H1 (cell line): ENCODE measurements around the gene ESPNL. TPM values are rescaled to one million over a fixed set of nuclear protein-coding genes. Genes with fewer than 3 reads are reported as not detected.

ENCODE experiments used
- CTCF ChIA-PET: fragments of 300-600 bp; sonication (Branson Sonifier 250); formaldehyde crosslinking; loops from one replicate; lab custom pipeline; 2021; ENCODE audit not compliant: partially characterized antibody; lab: Charles Lee
- POLR2A ChIA-PET: fragments of 300-600 bp; sonication (Branson Sonifier 250); formaldehyde crosslinking; loops from one replicate; lab custom pipeline; 2021; ENCODE audit warnings: inconsistent platforms; ENCODE audit not compliant: partially characterized antibody; lab: Charles Lee
- DNase-seq, 2 experiments: peaks; one replicate each; pipeline versions ENCODE4 v3.0.0 to v3.0.0-alpha.2; 2010 to 2022; ENCODE audit warnings: low spot score in 2 of 2, low read depth in 1 of 2, mixed read lengths in 1 of 2
- FAIRE-seq: peaks from 2 replicates; lab custom pipeline; 2011; peaks lifted over from hg19 to GRCh38; lab: Jason Lieb, UNC
- H2AFZ ChIP-seq: 2 replicates; pipeline ENCODE4 v1.8.1; 2012; ENCODE audit warnings: low read length, inconsistent platforms
- H2AK5ac ChIP-seq: 2 replicates; pipeline ENCODE4 v1.6.1; 2013; ENCODE audit warnings: low read depth, low read length
- H2BK120ac ChIP-seq: replicated peaks from 2 replicates; pipeline ENCODE3; 2013; ENCODE audit warnings: low read depth, low read length, inconsistent platforms
- H2BK12ac ChIP-seq: 2 replicates; pipeline ENCODE4 v1.6.1; 2013; ENCODE audit warnings: low read depth, low read length
- H2BK15ac ChIP-seq: 2 replicates; pipeline ENCODE4 v1.6.1; 2013; ENCODE audit warnings: low read length
- H2BK20ac ChIP-seq: 2 replicates; pipeline ENCODE4 v1.6.1; 2013; ENCODE audit warnings: low read length
- H2BK5ac ChIP-seq: 2 replicates; pipeline ENCODE4 v1.6.1; 2013; ENCODE audit warnings: low read depth, low read length
- H3K14ac ChIP-seq: 2 replicates; pipeline ENCODE4 v1.6.1; 2013; ENCODE audit warnings: inconsistent platforms; ENCODE audit not compliant: insufficient read length
- H3K18ac ChIP-seq: 2 replicates; pipeline ENCODE4 v1.6.1; 2013; ENCODE audit warnings: low read length; ENCODE audit errors: extremely low read depth
- H3K23ac ChIP-seq: 2 replicates; pipeline ENCODE4 v1.6.1; 2013; ENCODE audit warnings: inconsistent platforms; ENCODE audit not compliant: insufficient read length
- H3K23me2 ChIP-seq: 2 replicates; pipeline ENCODE4 v1.6.1; 2013; ENCODE audit warnings: low read depth, low read length
- H3K27ac ChIP-seq: 2 replicates; pipeline ENCODE4 v1.6.1; 2011; ENCODE audit warnings: low read depth, low read length, inconsistent platforms
- H3K27me3 ChIP-seq, 4 experiments: replicated peaks in 1 of 4; 1 replicate in 1 of 4; 2 replicates in 3 of 4; pipeline versions ENCODE4 v1.6.1 to v1.8.1; 2011 to 2013; ENCODE audit warnings: low read length in 3 of 4, mild to moderate bottlenecking in 3 of 4, inconsistent platforms in 2 of 4, mixed read lengths in 2 of 4, moderate library complexity in 1 of 4; ENCODE audit not compliant: control insufficient read depth in 3 of 4, insufficient read depth in 3 of 4; ENCODE audit errors: extremely low read depth in 1 of 4
- H3K36me3 ChIP-seq, 4 experiments: 2 replicates each; pipeline versions ENCODE4 v1.6.1 to v1.8.1; 2011 to 2013; ENCODE audit warnings: mild to moderate bottlenecking in 4 of 4, low read length in 3 of 4, moderate library complexity in 2 of 4, control low read depth in 1 of 4, inconsistent platforms in 1 of 4; ENCODE audit not compliant: insufficient read depth in 4 of 4, control insufficient read depth in 2 of 4
- H3K4ac ChIP-seq: replicated peaks from 2 replicates; pipeline ENCODE3; 2013; ENCODE audit warnings: low read length, low read depth, mixed read lengths, inconsistent platforms; ENCODE audit not compliant: insufficient read length
- H3K4me1 ChIP-seq, 4 experiments: replicated peaks in 1 of 4; 1 replicate in 1 of 4; 2 replicates in 3 of 4; pipeline versions ENCODE4 v1.6.1 to v1.8.1; 2011 to 2013; ENCODE audit warnings: low read length in 3 of 4, inconsistent platforms in 2 of 4, mixed read lengths in 1 of 4; ENCODE audit not compliant: insufficient read depth in 4 of 4, control insufficient read depth in 3 of 4
- H3K4me2 ChIP-seq, 2 experiments: 2 replicates each; pipeline versions ENCODE4 v1.6.1 to v1.8.1; 2011 to 2013; ENCODE audit warnings: low read depth in 2 of 2, low read length in 2 of 2, control low read depth in 1 of 2, inconsistent platforms in 1 of 2, mild to moderate bottlenecking in 1 of 2; ENCODE audit not compliant: insufficient read depth in 1 of 2
- H3K4me3 ChIP-seq, 4 experiments: fragments of 200-600, 300-600 bp in 1 of 4; sonication (generic), shearing (Covaris generic), sonication (Bioruptor Twin) in 1 of 4; 2 replicates each; pipeline versions ENCODE4 v1.5.1 to v1.8.1; 2011 to 2016; ENCODE audit warnings: low read length in 4 of 4, low read depth in 3 of 4, control low read depth in 2 of 4, inconsistent platforms in 2 of 4, mild to moderate bottlenecking in 2 of 4, mixed read lengths in 1 of 4, moderate library complexity in 1 of 4; ENCODE audit not compliant: insufficient read depth in 2 of 4; ENCODE audit errors: extremely low read depth in 1 of 4
- H3K56ac ChIP-seq: replicated peaks from 2 replicates; pipeline ENCODE3; 2013; ENCODE audit warnings: low read depth, mild to moderate bottlenecking, mixed read lengths, low read length, inconsistent platforms; ENCODE audit not compliant: insufficient read length
- H3K79me1 ChIP-seq: 2 replicates; pipeline ENCODE4 v1.6.1; 2013; ENCODE audit warnings: low read depth, low read length, control low read depth
- H3K79me2 ChIP-seq, 2 experiments: 2 replicates each; pipeline versions ENCODE4 v1.6.1 to v1.8.1; 2012 to 2013; ENCODE audit warnings: low read length in 2 of 2, mild to moderate bottlenecking in 2 of 2, inconsistent platforms in 1 of 2; ENCODE audit not compliant: insufficient read depth in 2 of 2, control insufficient read depth in 1 of 2
- H3K9ac ChIP-seq, 4 experiments: replicated peaks in 1 of 4; 1 replicate in 1 of 4; 2 replicates in 3 of 4; pipeline versions ENCODE4 v1.6.1 to v1.8.1; 2011 to 2013; ENCODE audit warnings: low read depth in 3 of 4, low read length in 3 of 4, control low read depth in 2 of 4, mild to moderate bottlenecking in 2 of 4, moderate library complexity in 2 of 4, inconsistent platforms in 1 of 4; ENCODE audit errors: extremely low read depth in 1 of 4
- H3K9me3 ChIP-seq, 2 experiments: 2 replicates each; pipeline versions ENCODE4 v1.6.1 to v1.8.1; 2012 to 2013; ENCODE audit warnings: mild to moderate bottlenecking in 2 of 2, moderate library complexity in 2 of 2, control low read depth in 1 of 2, inconsistent platforms in 1 of 2, low read depth in 1 of 2, low read length in 1 of 2, mixed read lengths in 1 of 2; ENCODE audit not compliant: insufficient read depth in 2 of 2
- H4K20me1 ChIP-seq, 2 experiments: replicated peaks in 1 of 2; 2 replicates each; pipeline versions ENCODE3 to v1.8.1; 2011 to 2013; ENCODE audit warnings: inconsistent platforms in 2 of 2, low read length in 2 of 2, mild to moderate bottlenecking in 1 of 2; ENCODE audit not compliant: insufficient read depth in 2 of 2, control insufficient read depth in 1 of 2
- H4K5ac ChIP-seq: 2 replicates; pipeline ENCODE4 v1.6.1; 2013; ENCODE audit warnings: low read length, low read depth, mixed read lengths, inconsistent platforms; ENCODE audit not compliant: insufficient read length
- H4K8ac ChIP-seq: 2 replicates; pipeline ENCODE4 v1.8.0; 2013; ENCODE audit warnings: mild to moderate bottlenecking, moderate library complexity, low read length, inconsistent platforms; ENCODE audit not compliant: insufficient read depth; ENCODE audit errors: extremely low read depth
- H4K91ac ChIP-seq: replicated peaks from 2 replicates; pipeline ENCODE3; 2013; ENCODE audit warnings: low read length, mixed read lengths, inconsistent platforms; ENCODE audit not compliant: insufficient read length
- CHD1 ChIP-seq: IDR thresholded peaks from 2 replicates; pipeline ENCODE4 v1.6.1; 2012; ENCODE audit warnings: low read depth, low read length, improper control_type of control experiment
- CTBP2 ChIP-seq: IDR thresholded peaks from 2 replicates; pipeline ENCODE4 v1.7.0; 2011; ENCODE audit warnings: borderline replicate concordance, mild to moderate bottlenecking, moderate library complexity, mixed read lengths, low read length; ENCODE audit not compliant: insufficient read depth, insufficient read length
- EP300 ChIP-seq, 2 experiments: IDR thresholded peaks; 1 replicate in 1 of 2; 2 replicates in 1 of 2; pipeline ENCODE4 v1.6.1; 2011 to 2012; ENCODE audit warnings: low read depth in 2 of 2, low read length in 2 of 2, mild to moderate bottlenecking in 2 of 2, borderline replicate concordance in 1 of 2, inconsistent platforms in 1 of 2, moderate library complexity in 1 of 2
- WGBS, 2 experiments: shearing (Covaris generic) in 1 of 2; methylation state at CpG; one replicate each; pipeline versions ENCODE4 v1.1.6 to v1.1.7; 2013 to 2015; ENCODE audit warnings: low lambda C conversion rate in 2 of 2, mixed read lengths in 2 of 2, inconsistent platforms in 1 of 2, low coverage in 1 of 2, missing lambda C conversion rate in 1 of 2; ENCODE audit not compliant: insufficient replicate concordance in 2 of 2, insufficient coverage in 1 of 2, insufficient read length in 1 of 2; ENCODE audit errors: extremely low coverage in 1 of 2, missing lambda C conversion rate in 1 of 2; 5-methylcytosine and 5-hydroxymethylcytosine counted together
- polyA plus RNA-seq, 7 experiments: library from polyadenylated mRNA; depleted of rRNA in 3 of 7; stranded (reverse) in 5 of 7; unstranded in 2 of 7; fragments of >200 nt in 5 of 7; fragments of 200-250 nt in 2 of 7; gene quantifications; 1 replicate in 5 of 7; 2 replicates in 1 of 7; 4 replicates in 1 of 7; pipeline versions ENCODE4 v1.2.1 to v1.2.3, GENCODE V29; 2011 to 2013; ENCODE audit warnings: missing spikeins in 2 of 7, mixed read lengths in 2 of 7
- total RNA-seq: library from RNA; stranded (reverse); fragmentation: NEBNext Ultra II Directional; extraction: Animal tissue kit (Norgen Biotek cat#: 25700); gene quantifications from 2 replicates; pipeline ENCODE4 v1.2.1, GENCODE V29; 2021

Gene ESPNL
- total and polyA plus RNA-seq, 2 of the 8 experiments (the other 6 are each of a cell fraction or from before 2014, with no cell fraction given), result 0.68 to 1.3 TPM

DNA sequence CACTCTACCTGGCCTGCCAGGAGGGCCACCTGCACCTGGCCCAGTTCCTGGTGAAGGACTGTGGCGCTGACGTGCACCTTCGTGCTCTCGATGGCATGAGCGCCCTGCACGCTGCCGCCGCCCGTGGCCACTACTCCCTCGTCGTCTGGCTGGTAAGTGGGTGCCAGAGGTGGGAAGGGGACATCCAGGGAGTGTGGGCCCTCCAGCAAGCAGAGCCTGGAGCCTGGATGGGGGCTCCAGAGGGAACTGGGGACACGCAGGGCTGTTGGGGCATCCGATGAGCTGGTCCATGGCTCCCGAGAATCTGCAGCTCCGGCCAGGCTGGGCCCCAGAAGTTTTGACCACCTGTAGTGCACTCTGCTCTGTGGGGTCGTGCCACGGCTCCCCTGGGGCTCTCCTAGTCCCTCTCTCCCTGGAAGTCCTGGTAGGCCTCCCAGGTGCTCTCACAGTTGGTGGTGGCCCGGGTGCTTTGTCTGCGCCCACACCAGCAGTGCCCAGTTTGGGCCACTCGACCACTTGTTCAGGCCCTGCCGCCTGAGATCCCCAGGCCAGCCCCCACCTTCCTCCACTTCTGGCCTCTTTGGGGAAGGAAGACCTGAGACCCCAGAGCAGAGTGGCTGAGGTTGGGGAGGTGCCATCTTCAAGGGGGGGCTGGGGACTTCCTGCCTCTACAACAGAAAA is 4.7 kb downstream of the ESPNL start:
- no peak overlapping the region for H4K91ac ChIP-seq
- no peak overlapping the region for H3K4me2 ChIP-seq
- no peaks in the 10 kb centered on the region for H4K20me1 ChIP-seq
- no peak overlapping the region for H3K56ac ChIP-seq
- ChIA-PET POLR2A (interaction anchor here (0.7 kb wide), 1 partner anchor 584 kb away, joined by 3 read pairs; no protein-coding TSS in a partner anchor), CTCF (interaction anchor here (1.5 to 5.0 kb wide), 2 partner anchors 30 to 193 kb away, joined by 4 to 24 read pairs; no protein-coding TSS in a partner anchor)
- DNase-seq (peak in 1 of 2 experiments; percentile 48), FAIRE-seq (no peak)
- no peak overlapping the region for H2BK120ac ChIP-seq
- no peaks in the 10 kb centered on the region; a peak in 1 of 7 replicates for H3K27me3 ChIP-seq
- no peak overlapping the region for H2BK5ac ChIP-seq
- no peaks in the 10 kb centered on the region for H3K9me3 ChIP-seq
- H3K23ac ChIP-seq, result no peak overlapping the region
- no peaks in the 10 kb centered on the region; the same call in 1 of the 2 replicates for H3K23me2 ChIP-seq
- no peak overlapping the region for H3K14ac ChIP-seq
- 0 out of 2 replicates have a peak overlapping the region, but pooled peaks have one; percentile 4 for H4K8ac ChIP-seq
- no peak overlapping the region for H3K18ac ChIP-seq
- H4K5ac ChIP-seq, result no peak overlapping the region
- no peak overlapping the region for H2AFZ ChIP-seq
- H2BK12ac ChIP-seq, result no peak overlapping the region
- H2BK15ac ChIP-seq, result no peak overlapping the region
- H3K9ac ChIP-seq, result no peak overlapping the region
- H2BK20ac ChIP-seq, result no peak overlapping the region
- H3K36me3 ChIP-seq, result no peaks in the 10 kb centered on the region
- H3K4me3 ChIP-seq, result no peak overlapping the region
- H3K4ac ChIP-seq, result no peak overlapping the region
- 82% methylated on average over 10 of the region's 21 CpGs; no CpG with 5 or more reads in 1 of the 2 experiments for WGBS, 2 experiments
- H3K4me1 ChIP-seq, result peaks cover 0 to 19% (median 9%) of the 10 kb centered on the region in 4 experiments; a peak in 6 of 7 replicates
- no peaks in the 10 kb centered on the region for H3K79me1 ChIP-seq
- H2AK5ac ChIP-seq, result no peak overlapping the region
- no peak overlapping the region for H3K27ac ChIP-seq
- no peaks in the 10 kb centered on the region for H3K79me2 ChIP-seq
- no peak for TF ChIP-seq CHD1
- no peak for TF ChIP-seq EP300 (IDR thresholded peaks at IDR 0.05; ENCODE audit: borderline replicate concordance in 1 of 2, low read depth in 2 of 2, low read length in 2 of 2)
- TF ChIP-seq CTBP2, result no peak
